GM23338 (cell line): Measurements from ENCODE around the gene ILK. TPM values are rescaled to one million over a fixed set of nuclear protein-coding genes. Genes with fewer than 3 reads are reported as not detected.

ENCODE experiments used
- ATAC-seq: fragments of 200-7000 bp; cut with Tn5 transposase; 3 replicates; pipeline ENCODE4 v1.9.1; 2020
- DNase-seq: peaks from one replicate; pipeline ENCODE4 v3.0.0-alpha.2; 2015; ENCODE audit warnings: low spot score
- H2AFZ ChIP-seq: fragments of 200-600 bp; sonication (generic); 2 replicates; pipeline ENCODE4 v1.8.0; 2016; ENCODE audit warnings: antibody characterized with exemption, mild to moderate bottlenecking, moderate library complexity
- H3F3A ChIP-seq: fragments of 200-600 bp; sonication (generic); replicated peaks from 2 replicates; pipeline ENCODE4 v1.8.0; 2017; ENCODE audit warnings: antibody characterized with exemption, mixed run types, low read depth
- H3K27ac ChIP-seq: fragments of 200-600 bp; sonication (generic); 2 replicates; pipeline ENCODE4 v1.6.1; 2016; ENCODE audit warnings: low read depth
- H3K27me3 ChIP-seq: fragments of 200-600 bp; sonication (generic); 2 replicates; pipeline ENCODE4 v1.8.0; 2016; ENCODE audit warnings: mild to moderate bottlenecking, mixed run types, moderate library complexity; ENCODE audit not compliant: insufficient read depth
- H3K36me3 ChIP-seq: fragments of 200-600 bp; sonication (generic); 2 replicates; pipeline ENCODE4 v1.8.0; 2016; ENCODE audit warnings: mild to moderate bottlenecking; ENCODE audit not compliant: insufficient read depth
- H3K4me1 ChIP-seq: fragments of 200-600 bp; sonication (generic); 2 replicates; pipeline ENCODE4 v1.8.0; 2016; ENCODE audit warnings: mild to moderate bottlenecking, moderate library complexity; ENCODE audit not compliant: insufficient read depth
- H3K4me2 ChIP-seq: fragments of 200-600 bp; sonication (generic); 2 replicates; pipeline ENCODE4 v1.7.1; 2017; ENCODE audit warnings: mixed run types
- H3K4me3 ChIP-seq: fragments of 200-600 bp; sonication (generic); 2 replicates; pipeline ENCODE4 v1.6.1; 2016; ENCODE audit warnings: mixed run types
- H3K79me2 ChIP-seq: fragments of 200-600 bp; sonication (generic); replicated peaks from 2 replicates; pipeline ENCODE4 v1.8.0; 2017; ENCODE audit warnings: mild to moderate bottlenecking; ENCODE audit not compliant: insufficient read depth
- H3K9me2 ChIP-seq: fragments of 200-600 bp; sonication (generic); 2 replicates; pipeline ENCODE4 v1.8.0; 2017; ENCODE audit not compliant: insufficient read depth
- H4K20me1 ChIP-seq: fragments of 200-600 bp; sonication (generic); replicated peaks from 2 replicates; pipeline ENCODE4 v1.8.0; 2017; ENCODE audit warnings: mild to moderate bottlenecking; ENCODE audit not compliant: insufficient read depth
- H3K27ac Mint-ChIP-seq: 2 replicates; pipeline ENCODE4 v1.8.0; 2020; ENCODE audit warnings: inconsistent platforms, mild to moderate bottlenecking, moderate library complexity, mixed read lengths
- H3K27me3 Mint-ChIP-seq: 3 replicates; pipeline ENCODE4 v1.8.0; 2022; ENCODE audit warnings: low read depth, mild to moderate bottlenecking, moderate library complexity, mixed read lengths, inconsistent platforms; ENCODE audit not compliant: insufficient read depth, poor library complexity
- H3K36me3 Mint-ChIP-seq: 3 replicates; pipeline ENCODE4 v1.8.0; 2021; ENCODE audit warnings: low read depth, mild to moderate bottlenecking, inconsistent platforms, moderate library complexity, mixed read lengths
- H3K4me1 Mint-ChIP-seq: 3 replicates; pipeline ENCODE4 v1.8.0; 2020; ENCODE audit warnings: mild to moderate bottlenecking, inconsistent platforms, mixed read lengths
- H3K4me3 Mint-ChIP-seq: 3 replicates; pipeline ENCODE4 v1.8.0; 2021; ENCODE audit warnings: moderate library complexity, mild to moderate bottlenecking, inconsistent platforms, mixed read lengths
- H3K9me3 Mint-ChIP-seq: 3 replicates; pipeline ENCODE4 v1.8.0; 2020; ENCODE audit warnings: moderate library complexity, mild to moderate bottlenecking, inconsistent platforms, mixed read lengths
- EZH2phosphoT487 ChIP-seq: fragments of 200-600 bp; sonication (generic); IDR thresholded peaks from one replicate; pipeline ENCODE4 v1.8.1; 2018; ENCODE audit warnings: antibody characterized with exemption; ENCODE audit not compliant: unreplicated experiment
- NANOG ChIP-seq: IDR thresholded peaks from 2 replicates; pipeline ENCODE4 v1.6.1; 2016; ENCODE audit warnings: antibody characterized with exemption, borderline replicate concordance
- POLR2AphosphoS5 ChIP-seq: IDR thresholded peaks from 2 replicates; pipeline ENCODE4 v1.6.1; 2016; ENCODE audit warnings: antibody characterized with exemption, low read depth
- STAT1 ChIP-seq: IDR thresholded peaks from one replicate; pipeline ENCODE4 v1.6.1; 2016; ENCODE audit warnings: antibody characterized with exemption; ENCODE audit not compliant: unreplicated experiment
- ZNF114 ChIP-seq: fragments of 250-450 bp; sonication (Bioruptor Pico); IDR thresholded peaks from 2 replicates; pipeline ENCODE4 v1.5.0; 2020; ENCODE audit warnings: mild to moderate bottlenecking, moderate library complexity
- ZNF331 ChIP-seq: fragments of 250-450 bp; sonication (Bioruptor Pico); IDR thresholded peaks from 2 replicates; pipeline ENCODE4 v1.5.0; 2020; ENCODE audit warnings: low read depth, mild to moderate bottlenecking, moderate library complexity
- polyA plus RNA-seq: library from polyadenylated mRNA; unstranded; fragments of >200 nt; fragmentation: Nextera tagmentation; extraction: Ambion mirVana; gene quantifications from 2 replicates; pipeline ENCODE4 v1.2.1, GENCODE V29; 2016
- total RNA-seq: library from RNA; depleted of rRNA; stranded (reverse); fragments of >200 nt; shearing (Covaris generic); gene quantifications from 2 replicates; pipeline ENCODE4 v1.2.3, GENCODE V29; 2014
- TF ChIP-seq, protein P1 (sequence below): IDR thresholded peaks from one replicate; pipeline ENCODE4 v1.6.1; 2018; ENCODE audit warnings: antibody characterized with exemption; ENCODE audit not compliant: unreplicated experiment
- TF ChIP-seq, protein P2 (sequence below), 2 experiments: fragments of 200-600 bp in 1 of 2; sonication (generic) in 1 of 2; conservative IDR thresholded peaks; 2 replicates each; pipeline versions ENCODE4 v1.5.1 to v1.6.1; 2016 to 2017; ENCODE audit warnings: antibody characterized with exemption in 2 of 2, low read depth in 2 of 2, mild to moderate bottlenecking in 2 of 2, moderate library complexity in 1 of 2
- TF ChIP-seq, protein P3 (sequence below): IDR thresholded peaks from 2 replicates; pipeline ENCODE4 v1.6.1; 2016; ENCODE audit warnings: antibody characterized with exemption

ILK gene
- total and polyA plus RNA-seq, 2 experiments from 2014 or later, result 62.6 to 91.0 TPM

DNA sequence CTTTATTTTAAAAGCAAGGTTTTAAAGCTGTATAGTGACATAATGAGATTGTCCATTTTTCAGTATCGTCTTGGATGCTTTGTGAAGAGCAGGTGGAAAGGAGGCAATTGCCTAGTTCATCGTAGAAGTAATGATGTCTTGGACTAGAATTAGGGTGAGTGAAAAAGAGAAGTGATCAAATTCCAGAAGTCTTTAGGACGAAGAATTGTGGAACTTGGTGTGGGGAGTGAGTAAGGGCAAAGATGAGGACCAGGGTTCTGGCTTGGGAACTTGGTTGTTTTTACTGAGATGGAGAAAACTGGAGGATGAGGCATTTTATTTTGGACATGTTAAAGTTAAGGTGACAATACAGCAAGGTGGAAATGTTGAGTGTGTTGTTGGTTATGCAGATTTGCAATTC is 1.2 kb downstream of the ILK start (continued):
- TF ChIP-seq, protein P1, sequence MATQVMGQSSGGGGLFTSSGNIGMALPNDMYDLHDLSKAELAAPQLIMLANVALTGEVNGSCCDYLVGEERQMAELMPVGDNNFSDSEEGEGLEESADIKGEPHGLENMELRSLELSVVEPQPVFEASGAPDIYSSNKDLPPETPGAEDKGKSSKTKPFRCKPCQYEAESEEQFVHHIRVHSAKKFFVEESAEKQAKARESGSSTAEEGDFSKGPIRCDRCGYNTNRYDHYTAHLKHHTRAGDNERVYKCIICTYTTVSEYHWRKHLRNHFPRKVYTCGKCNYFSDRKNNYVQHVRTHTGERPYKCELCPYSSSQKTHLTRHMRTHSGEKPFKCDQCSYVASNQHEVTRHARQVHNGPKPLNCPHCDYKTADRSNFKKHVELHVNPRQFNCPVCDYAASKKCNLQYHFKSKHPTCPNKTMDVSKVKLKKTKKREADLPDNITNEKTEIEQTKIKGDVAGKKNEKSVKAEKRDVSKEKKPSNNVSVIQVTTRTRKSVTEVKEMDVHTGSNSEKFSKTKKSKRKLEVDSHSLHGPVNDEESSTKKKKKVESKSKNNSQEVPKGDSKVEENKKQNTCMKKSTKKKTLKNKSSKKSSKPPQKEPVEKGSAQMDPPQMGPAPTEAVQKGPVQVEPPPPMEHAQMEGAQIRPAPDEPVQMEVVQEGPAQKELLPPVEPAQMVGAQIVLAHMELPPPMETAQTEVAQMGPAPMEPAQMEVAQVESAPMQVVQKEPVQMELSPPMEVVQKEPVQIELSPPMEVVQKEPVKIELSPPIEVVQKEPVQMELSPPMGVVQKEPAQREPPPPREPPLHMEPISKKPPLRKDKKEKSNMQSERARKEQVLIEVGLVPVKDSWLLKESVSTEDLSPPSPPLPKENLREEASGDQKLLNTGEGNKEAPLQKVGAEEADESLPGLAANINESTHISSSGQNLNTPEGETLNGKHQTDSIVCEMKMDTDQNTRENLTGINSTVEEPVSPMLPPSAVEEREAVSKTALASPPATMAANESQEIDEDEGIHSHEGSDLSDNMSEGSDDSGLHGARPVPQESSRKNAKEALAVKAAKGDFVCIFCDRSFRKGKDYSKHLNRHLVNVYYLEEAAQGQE, result no peak
- TF ChIP-seq, protein P2, sequence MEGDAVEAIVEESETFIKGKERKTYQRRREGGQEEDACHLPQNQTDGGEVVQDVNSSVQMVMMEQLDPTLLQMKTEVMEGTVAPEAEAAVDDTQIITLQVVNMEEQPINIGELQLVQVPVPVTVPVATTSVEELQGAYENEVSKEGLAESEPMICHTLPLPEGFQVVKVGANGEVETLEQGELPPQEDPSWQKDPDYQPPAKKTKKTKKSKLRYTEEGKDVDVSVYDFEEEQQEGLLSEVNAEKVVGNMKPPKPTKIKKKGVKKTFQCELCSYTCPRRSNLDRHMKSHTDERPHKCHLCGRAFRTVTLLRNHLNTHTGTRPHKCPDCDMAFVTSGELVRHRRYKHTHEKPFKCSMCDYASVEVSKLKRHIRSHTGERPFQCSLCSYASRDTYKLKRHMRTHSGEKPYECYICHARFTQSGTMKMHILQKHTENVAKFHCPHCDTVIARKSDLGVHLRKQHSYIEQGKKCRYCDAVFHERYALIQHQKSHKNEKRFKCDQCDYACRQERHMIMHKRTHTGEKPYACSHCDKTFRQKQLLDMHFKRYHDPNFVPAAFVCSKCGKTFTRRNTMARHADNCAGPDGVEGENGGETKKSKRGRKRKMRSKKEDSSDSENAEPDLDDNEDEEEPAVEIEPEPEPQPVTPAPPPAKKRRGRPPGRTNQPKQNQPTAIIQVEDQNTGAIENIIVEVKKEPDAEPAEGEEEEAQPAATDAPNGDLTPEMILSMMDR (conservative IDR thresholded peaks at IDR 0.05; ENCODE audit: low read depth in 2 of 2), result no peak
- TF ChIP-seq ZNF331 (CRISPR knock-in tag), result no peak

DNA sequence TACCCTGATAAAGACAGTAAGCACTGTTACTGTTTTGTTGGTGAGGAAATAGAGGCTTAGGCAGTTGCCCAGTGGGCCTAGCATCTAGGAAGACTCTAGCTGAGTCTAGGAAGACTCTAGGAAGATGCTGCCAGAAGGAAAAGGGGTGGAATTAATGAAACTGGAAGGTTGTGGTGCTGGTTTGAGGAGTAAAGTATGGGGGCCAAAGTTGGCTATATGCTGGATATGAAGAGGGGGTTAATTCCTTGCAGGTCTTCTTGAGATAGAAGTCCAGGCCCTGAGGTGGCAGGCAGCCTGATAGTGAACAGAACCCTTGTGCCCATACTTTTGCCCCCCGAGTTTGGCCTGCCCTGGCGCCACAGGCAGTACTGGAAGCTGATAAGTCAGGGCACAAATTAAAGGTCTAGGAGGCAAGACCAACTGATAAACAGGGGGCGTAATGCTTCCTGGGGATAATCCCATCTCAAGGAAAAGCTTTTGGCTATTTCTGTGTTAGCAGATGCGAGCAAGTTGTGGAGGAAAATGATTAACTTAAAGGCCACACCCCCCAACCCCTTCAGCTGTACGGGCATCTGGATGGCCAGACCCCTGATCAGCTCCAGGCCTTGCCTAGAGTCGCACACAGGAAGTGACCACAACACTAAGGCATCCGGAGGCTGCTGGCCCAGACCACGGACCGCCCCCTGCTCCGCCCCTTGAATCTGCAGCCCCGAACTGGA is 3.1 kb downstream of the ILK start:
- Mint-ChIP-seq H3K4me1 (peaks cover 25% of the 10 kb centered on the region), H3K27me3 (peaks cover 14% of the 10 kb centered on the region), H3K27ac (peak overlapping the region; percentile 96), H3K9me3 (no peaks in the 10 kb centered on the region), H3K36me3 (peaks cover 53% of the 10 kb centered on the region), H3K4me3 (peak overlapping the region; percentile 28; the same call in 2 of the 3 replicates)
- peaks cover 64% of the 10 kb centered on the region for H3K79me2 ChIP-seq
- no peaks in the 10 kb centered on the region for H3K27me3 ChIP-seq
- H2AFZ ChIP-seq, result no peak overlapping the region
- peaks cover 27% of the 10 kb centered on the region for H3K4me1 ChIP-seq
- DNase-seq (peak; percentile 97), ATAC-seq (peak; percentile 78)
- no peaks in the 10 kb centered on the region; the same call in none of the 2 replicates for H4K20me1 ChIP-seq
- peaks cover 35% of the 10 kb centered on the region for H3K36me3 ChIP-seq
- peaks cover 16% of the 10 kb centered on the region for H3F3A ChIP-seq
- no peaks in the 10 kb centered on the region for H3K9me2 ChIP-seq
- H3K4me2 ChIP-seq, result peak overlapping the region; percentile 60
- peak overlapping the region; percentile 14 for H3K4me3 ChIP-seq
- TF ChIP-seq POLR2AphosphoS5 (peak; percentile 54; the same call in 1 of the 2 replicates), NANOG (no peak)
- peak overlapping the region; percentile 78 for H3K27ac ChIP-seq

DNA sequence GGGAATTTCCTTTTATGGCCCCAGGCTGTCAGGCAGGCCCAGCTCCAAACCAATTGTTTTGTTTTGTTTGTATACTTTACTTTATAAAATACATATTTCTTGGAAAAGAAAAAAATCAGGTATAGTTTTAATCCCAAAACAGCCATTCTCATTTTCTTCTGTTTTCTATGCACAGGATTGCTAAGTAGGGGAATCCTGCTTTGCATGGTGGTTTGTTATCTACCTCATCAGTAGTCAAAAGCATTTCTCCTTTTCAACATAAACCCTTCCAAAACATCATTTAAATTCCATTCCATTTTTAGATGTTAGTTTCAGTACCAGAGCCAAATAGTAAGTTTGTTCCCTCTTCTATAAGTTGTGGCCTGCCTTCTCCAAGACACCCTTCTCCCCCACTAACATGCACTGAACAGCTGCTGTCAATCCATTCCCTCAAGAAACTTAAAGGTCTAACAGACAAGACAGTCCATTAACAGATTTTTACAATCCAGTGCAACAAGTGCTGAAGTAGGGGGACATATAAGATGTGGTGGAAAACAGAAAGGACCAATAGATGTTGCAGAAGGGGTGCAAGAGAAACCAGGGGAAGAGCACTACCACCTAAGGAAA is 3.7 kb downstream of the ILK start:
- Histone ChIP-seq H3K27ac (peak overlapping the region; percentile 93), H3K36me3 (peaks cover 35% of the 10 kb centered on the region), H3K4me1 (peaks cover 27% of the 10 kb centered on the region), H3K4me3 (no peak overlapping the region), H4K20me1 (no peaks in the 10 kb centered on the region; the same call in none of the 2 replicates), H3K9me2 (no peaks in the 10 kb centered on the region), H3K4me2 (0 out of 2 replicates have a peak overlapping the region, but pooled peaks have one; percentile 28), H3F3A (peaks cover 16% of the 10 kb centered on the region), H3K27me3 (no peaks in the 10 kb centered on the region), H2AFZ (no peak overlapping the region), H3K79me2 (peaks cover 58% of the 10 kb centered on the region)
- Mint-ChIP-seq H3K9me3 (no peaks in the 10 kb centered on the region), H3K36me3 (peaks cover 51% of the 10 kb centered on the region), H3K27ac (peak overlapping the region; percentile 96), H3K27me3 (peaks cover 15% of the 10 kb centered on the region), H3K4me1 (peaks cover 22% of the 10 kb centered on the region), H3K4me3 (no peak overlapping the region)
- DNase-seq, result no peak
- ATAC-seq, result no peak
- TF ChIP-seq ZNF114 (CRISPR knock-in tag) (no peak), EZH2phosphoT487 (no peak), STAT1 (no peak)
- TF ChIP-seq, protein P1, result no peak
- TF ChIP-seq, protein P3, sequence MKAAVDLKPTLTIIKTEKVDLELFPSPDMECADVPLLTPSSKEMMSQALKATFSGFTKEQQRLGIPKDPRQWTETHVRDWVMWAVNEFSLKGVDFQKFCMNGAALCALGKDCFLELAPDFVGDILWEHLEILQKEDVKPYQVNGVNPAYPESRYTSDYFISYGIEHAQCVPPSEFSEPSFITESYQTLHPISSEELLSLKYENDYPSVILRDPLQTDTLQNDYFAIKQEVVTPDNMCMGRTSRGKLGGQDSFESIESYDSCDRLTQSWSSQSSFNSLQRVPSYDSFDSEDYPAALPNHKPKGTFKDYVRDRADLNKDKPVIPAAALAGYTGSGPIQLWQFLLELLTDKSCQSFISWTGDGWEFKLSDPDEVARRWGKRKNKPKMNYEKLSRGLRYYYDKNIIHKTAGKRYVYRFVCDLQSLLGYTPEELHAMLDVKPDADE, result no peak
